HG03378 (cell line): Measurements from ENCODE around the gene HIRA.
"Not testable (repeated sequence)": the region's sequence is repeated elsewhere in the genome, so short reads cannot be mapped to it uniquely, and the experiment has no call there.

Experiments
- ATAC-seq: cut with Tn5 transposase; IDR thresholded peaks from one replicate; pipeline ENCODE4 v1.9.1; 2021; ENCODE audit warnings: mild to moderate bottlenecking, moderate library complexity; ENCODE audit not compliant: unreplicated experiment

HIRA gene

GRCh38 chr22:19336133-19337075 is 95.1 kb downstream of the HIRA start:
- no peak for ATAC-seq

GRCh38 chr22:19331975-19332374 is 99.6 kb downstream of the HIRA start:
- no peak for ATAC-seq

- ATAC-seq = no peak
Measured at GRCh38 chr22:19331474-19331873, 100.1 kb downstream of the HIRA start.

GRCh38 chr22:19330865-19331418 is 100.6 kb downstream of the HIRA start:
- no peak for ATAC-seq

GRCh38 chr22:19330205-19330604 is 101.3 kb downstream of the HIRA start:
- not testable (repeated sequence) for ATAC-seq

- ATAC-seq = no peak
Measured at GRCh38 chr22:19329454-19329853, 102.1 kb downstream of the HIRA start.

- no peak for ATAC-seq
Measured at GRCh38 chr22:19325296-19325948, 106.1 kb downstream of the HIRA start.

- not testable (repeated sequence) for ATAC-seq
Measured at GRCh38 chr22:19323420-19323819, 108.1 kb downstream of the HIRA start.

- no peak for ATAC-seq
Measured at GRCh38 chr22:19321757-19322156, 109.8 kb downstream of the HIRA start.

GRCh38 chr22:19320136-19320535 is 111.4 kb downstream of the HIRA start:
- ATAC-seq = not testable (repeated sequence)

- ATAC-seq = no peak
Measured at GRCh38 chr22:19319281-19319680, 112.3 kb downstream of the HIRA start.

- no peak for ATAC-seq
Measured at GRCh38 chr22:19317865-19318264, 113.7 kb downstream of the HIRA start.

GRCh38 chr22:19307872-19308271 is 123.7 kb downstream of the HIRA start:
- no peak for ATAC-seq

GRCh38 chr22:19306535-19306934 is 125.0 kb downstream of the HIRA start:
- not testable (repeated sequence) for ATAC-seq

GRCh38 chr22:19304547-19304946 is 127.0 kb downstream of the HIRA start:
- no peak for ATAC-seq

- ATAC-seq = no peak
Measured at GRCh38 chr22:19303785-19304184, 127.7 kb downstream of the HIRA start.

- ATAC-seq = no peak
Measured at GRCh38 chr22:19295733-19296132, 135.8 kb downstream of the HIRA start.

- no peak for ATAC-seq
Measured at GRCh38 chr22:19292458-19293230, 138.9 kb downstream of the HIRA start.

- no peak for ATAC-seq
Measured at GRCh38 chr22:19291580-19292457, 139.7 kb downstream of the HIRA start, which contains the start of gene CLTCL1. TSS of gene CLTCL1 (minus strand) at chr22:19291719. CDS start at chr22:19291641, 78 bp downstream.

- no peak for ATAC-seq
Measured at GRCh38 chr22:19291218-19291579, 140.3 kb downstream of the HIRA start.
